HEK293 (cell line): ENCODE results near the gene CDON.

ENCODE experiments used
- ATF2 ChIP-seq: fragments of 450-650 bp; formaldehyde crosslinking; IDR thresholded peaks from 2 replicates; pipeline ENCODE4 v1.5.1; 2016; ENCODE audit warnings: missing biosample characterization, missing genetic modification characterization, low read depth
- CTCF ChIP-seq: fragments of 450-650 bp; formaldehyde crosslinking; IDR thresholded peaks from 2 replicates; pipeline ENCODE4 v1.5.1; 2016; ENCODE audit warnings: missing biosample characterization, missing genetic modification characterization
- INSM2 ChIP-seq: fragments of 450-650 bp; formaldehyde crosslinking; IDR thresholded peaks from 2 replicates; pipeline ENCODE4 v1.5.1; 2016; ENCODE audit warnings: missing biosample characterization, missing genetic modification characterization
- KLF1 ChIP-seq: fragments of 450-650 bp; formaldehyde crosslinking; IDR thresholded peaks from 2 replicates; pipeline ENCODE4 v1.5.1; 2016; ENCODE audit warnings: missing biosample characterization, missing genetic modification characterization
- YY1 ChIP-seq: fragments of 450-650 bp; formaldehyde crosslinking; IDR thresholded peaks from 2 replicates; pipeline ENCODE4 v1.5.1; 2018; ENCODE audit warnings: missing biosample characterization, missing genetic modification characterization
- ZNF10 ChIP-seq: fragments of 450-650 bp; formaldehyde crosslinking; IDR thresholded peaks from 2 replicates; pipeline ENCODE4 v1.5.1; 2017; ENCODE audit warnings: missing biosample characterization, missing genetic modification characterization
- ZNF558 ChIP-seq: fragments of 450-650 bp; formaldehyde crosslinking; IDR thresholded peaks from 2 replicates; pipeline ENCODE4 v1.5.1; 2016; ENCODE audit warnings: missing biosample characterization, missing genetic modification characterization
- ZNF664 ChIP-seq: fragments of 450-650 bp; formaldehyde crosslinking; IDR thresholded peaks from 2 replicates; pipeline ENCODE4 v1.5.1; 2016; ENCODE audit warnings: missing biosample characterization, missing genetic modification characterization
- TF ChIP-seq, protein P1 (sequence below): fragments of 450-650 bp; formaldehyde crosslinking; IDR thresholded peaks from 2 replicates; pipeline ENCODE4 v1.5.1; 2016; ENCODE audit warnings: missing biosample characterization, missing genetic modification characterization

DNA sequence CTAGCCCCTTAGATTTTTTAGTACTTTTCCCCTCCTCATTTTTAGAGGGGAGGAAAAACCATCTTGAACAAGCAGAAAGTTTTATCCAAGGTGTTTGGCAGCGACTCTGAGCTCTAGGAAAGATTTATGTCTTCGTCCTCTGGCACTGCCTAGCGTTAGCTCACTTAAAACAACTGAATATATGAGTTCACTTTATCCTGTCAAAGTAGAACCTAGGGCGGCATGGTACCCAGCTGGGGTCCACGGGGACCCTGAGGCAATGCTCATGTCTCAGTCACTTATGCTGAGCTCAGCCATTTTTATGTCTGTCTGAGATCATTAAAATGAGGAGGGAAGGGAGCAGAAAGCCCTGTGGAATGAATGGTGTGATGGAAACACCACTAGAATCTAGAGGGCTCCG is 131.0 kb downstream of the CDON start:
- TF ChIP-seq CTCF (no peak), KLF1 (tag by site-specific recombination) (no peak), ZNF10 (tag by site-specific recombination) (no peak), YY1 (no peak), ZNF664 (tag by site-specific recombination) (peak; percentile 23; the same call in 1 of the 2 replicates), ZNF558 (tag by site-specific recombination) (no peak), ATF2 (no peak), INSM2 (no peak)
- TF ChIP-seq, protein P1, sequence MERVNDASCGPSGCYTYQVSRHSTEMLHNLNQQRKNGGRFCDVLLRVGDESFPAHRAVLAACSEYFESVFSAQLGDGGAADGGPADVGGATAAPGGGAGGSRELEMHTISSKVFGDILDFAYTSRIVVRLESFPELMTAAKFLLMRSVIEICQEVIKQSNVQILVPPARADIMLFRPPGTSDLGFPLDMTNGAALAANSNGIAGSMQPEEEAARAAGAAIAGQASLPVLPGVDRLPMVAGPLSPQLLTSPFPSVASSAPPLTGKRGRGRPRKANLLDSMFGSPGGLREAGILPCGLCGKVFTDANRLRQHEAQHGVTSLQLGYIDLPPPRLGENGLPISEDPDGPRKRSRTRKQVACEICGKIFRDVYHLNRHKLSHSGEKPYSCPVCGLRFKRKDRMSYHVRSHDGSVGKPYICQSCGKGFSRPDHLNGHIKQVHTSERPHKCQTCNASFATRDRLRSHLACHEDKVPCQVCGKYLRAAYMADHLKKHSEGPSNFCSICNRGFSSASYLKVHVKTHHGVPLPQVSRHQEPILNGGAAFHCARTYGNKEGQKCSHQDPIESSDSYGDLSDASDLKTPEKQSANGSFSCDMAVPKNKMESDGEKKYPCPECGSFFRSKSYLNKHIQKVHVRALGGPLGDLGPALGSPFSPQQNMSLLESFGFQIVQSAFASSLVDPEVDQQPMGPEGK (tag by site-specific recombination), result no peak
